GM12874 (cell line): ENCODE results near the gene ASPSCR1.

Experiments used
- CTCF ChIP-seq: IDR thresholded peaks from 2 replicates; pipeline ENCODE4 v1.5.1; 2011; ENCODE audit warnings: low read depth, mild to moderate bottlenecking, control low read depth, low read length, moderate library complexity; ENCODE audit not compliant: insufficient read depth

Gene ASPSCR1

DNA sequence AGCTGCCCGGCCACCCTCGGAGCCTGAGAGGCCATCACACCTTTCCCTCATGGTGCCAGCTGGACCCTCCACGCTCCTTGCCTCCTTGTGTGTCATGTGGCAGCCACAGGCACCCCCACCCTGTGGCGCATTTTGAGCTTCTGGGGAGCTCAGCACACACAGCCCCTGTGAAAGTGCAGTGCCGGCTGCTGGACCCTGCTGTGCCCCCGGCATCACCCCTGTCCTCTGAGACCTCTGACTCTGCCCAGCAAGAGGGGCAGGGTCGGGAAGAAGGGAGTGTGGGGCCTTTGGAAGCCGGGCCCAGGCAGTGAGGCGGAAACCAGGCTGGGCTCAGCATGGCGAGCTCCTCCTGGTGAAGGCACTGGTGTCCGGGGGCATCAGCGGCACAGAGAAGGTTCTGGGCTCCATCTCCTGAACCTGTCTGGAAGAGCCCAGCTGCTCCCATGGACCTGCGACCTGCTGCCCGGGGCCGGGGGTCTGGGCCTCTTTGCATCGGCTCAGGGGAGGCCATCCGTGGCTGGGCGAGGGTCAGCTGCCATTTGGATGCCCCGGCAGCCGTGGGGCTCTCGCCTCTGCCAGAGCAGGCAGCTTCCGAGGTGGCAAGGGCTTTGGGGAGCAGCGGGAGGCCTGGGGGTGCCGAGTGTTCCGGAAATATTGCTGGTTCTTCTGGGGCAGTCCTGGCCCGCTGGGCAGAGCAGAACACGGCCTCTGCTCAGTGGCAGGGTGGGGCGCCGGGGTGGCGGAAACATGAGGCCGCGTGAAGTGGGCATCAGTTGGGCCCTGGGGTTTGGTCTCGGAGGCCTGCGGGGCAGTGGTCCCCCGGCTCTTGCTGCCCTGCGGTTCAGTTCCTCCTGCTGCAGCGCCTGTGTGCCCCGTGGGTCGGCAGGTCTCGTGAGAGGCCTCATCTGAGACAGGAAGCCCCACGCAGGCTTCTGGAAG is 27.4 kb downstream of the ASPSCR1 start:
- no peak for TF ChIP-seq CTCF

DNA sequence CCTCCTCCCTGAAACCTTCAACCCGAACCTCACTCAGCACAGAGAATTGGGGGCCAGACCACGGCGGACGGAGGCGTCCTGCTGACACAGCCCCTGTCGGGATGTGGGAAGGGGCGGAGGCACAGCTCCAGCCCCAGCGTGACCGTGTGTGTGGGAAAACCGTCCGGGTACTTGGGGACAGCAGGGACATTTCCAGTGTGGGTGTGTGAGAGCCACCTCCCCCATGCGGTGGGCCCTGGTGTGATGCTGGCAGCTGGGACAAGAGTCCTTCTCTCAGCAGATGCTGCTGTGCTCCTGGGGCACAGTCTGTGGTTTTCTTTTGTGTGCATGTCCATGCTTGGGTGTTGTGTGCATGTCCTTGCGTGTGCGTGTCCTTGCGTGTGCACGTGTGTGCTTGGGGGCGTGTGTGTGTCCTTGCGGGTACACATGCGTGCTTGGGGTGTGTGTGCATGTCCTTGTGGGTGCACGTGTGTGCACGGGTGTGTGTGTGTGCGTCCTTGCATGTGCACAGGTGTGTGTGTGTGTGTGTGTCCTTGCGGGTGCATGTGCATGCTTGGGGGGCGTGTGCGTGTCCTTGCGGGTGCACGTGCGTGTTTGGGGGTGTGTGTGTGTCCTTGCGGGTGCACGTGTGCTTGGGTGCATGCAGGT is 28.4 kb downstream of the ASPSCR1 start:
- no peak for TF ChIP-seq CTCF

DNA sequence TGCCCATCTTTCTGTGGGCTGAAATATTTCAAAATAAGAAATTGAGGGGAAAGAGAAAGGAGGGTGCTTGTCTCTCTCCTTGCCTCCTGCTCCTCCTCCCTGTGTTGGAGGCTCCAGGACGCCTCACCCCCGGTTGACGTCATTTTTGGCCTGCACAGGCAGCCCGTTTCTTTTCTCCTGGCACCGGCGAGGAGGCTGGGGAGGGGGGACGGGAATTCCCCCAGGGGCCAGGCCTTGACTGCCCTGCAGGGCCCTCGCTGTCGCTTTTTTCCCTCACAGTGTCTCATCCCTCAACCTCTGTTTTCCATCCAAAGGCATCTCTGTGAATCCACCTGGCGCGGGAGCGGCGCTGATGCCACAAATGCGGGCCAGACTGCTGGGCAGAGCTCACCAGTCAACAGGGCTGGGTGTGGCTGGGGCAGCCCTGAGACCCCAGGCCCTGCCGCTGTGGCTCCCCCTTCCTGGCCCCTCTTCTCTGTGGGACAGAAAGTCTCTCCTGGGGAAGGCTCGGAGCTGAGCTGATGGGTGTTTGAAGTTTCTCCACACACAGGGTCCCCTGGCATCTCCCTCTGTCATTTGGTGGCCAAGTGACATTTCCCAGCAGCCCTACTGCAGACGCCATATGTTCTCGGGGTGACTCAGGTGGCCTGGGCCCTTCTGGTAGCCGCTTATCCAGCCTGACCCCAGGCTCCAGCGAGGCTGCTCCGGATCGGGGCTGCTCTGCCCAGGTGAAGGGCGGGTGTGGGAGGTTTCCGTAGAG is 29.2 kb downstream of the ASPSCR1 start:
- no peak for TF ChIP-seq CTCF

DNA sequence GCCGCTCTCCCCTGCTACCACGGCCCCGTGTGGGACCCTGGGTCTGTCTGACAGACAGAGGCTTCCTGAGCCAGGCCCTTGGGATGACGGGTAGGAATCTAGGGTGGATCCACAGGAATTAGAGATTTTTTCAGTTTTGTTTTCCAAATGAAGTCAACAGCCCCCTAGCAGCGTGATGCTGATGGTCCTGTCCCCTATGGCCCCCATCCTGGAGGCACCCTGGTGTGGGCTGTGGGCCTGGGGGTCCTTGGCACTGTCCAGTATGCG is 29.7 kb downstream of the ASPSCR1 start:
- TF ChIP-seq CTCF = no peak

GRCh38 chr17:82007495-82008257 is 30.2 kb downstream of the ASPSCR1 start:
- no peak for TF ChIP-seq CTCF

- TF ChIP-seq CTCF = no peak
Measured at GRCh38 chr17:82008258-82008940, 31.0 kb downstream of the ASPSCR1 start.
